SJSA1 (cell line): ENCODE results near the gene NRBP1. TPM values are rescaled to one million over a fixed set of nuclear protein-coding genes. Genes with fewer than 3 reads are reported as not detected.
"Not testable (repeated sequence)": the region's sequence is repeated elsewhere in the genome, so short reads cannot be mapped to it uniquely, and the experiment has no call there.

ENCODE experiments used
- DNase-seq, 2 experiments: peaks; one replicate each; pipeline ENCODE4 v3.0.0-alpha.2; 2015 to 2020; ENCODE audit warnings: low spot score in 2 of 2, low read depth in 1 of 2
- H3K27ac ChIP-seq: fragments of 250-450 bp; sonication (Bioruptor Pico); 2 replicates; pipeline ENCODE4 v1.5.1; 2020; ENCODE audit warnings: mild to moderate bottlenecking, moderate library complexity
- H3K27me3 ChIP-seq: fragments of 250-450 bp; sonication (Bioruptor Pico); replicated peaks from 2 replicates; pipeline ENCODE4 v1.5.1; 2020; ENCODE audit warnings: mild to moderate bottlenecking, moderate library complexity
- H3K36me3 ChIP-seq: fragments of 250-450 bp; sonication (Bioruptor Pico); 2 replicates; pipeline ENCODE4 v1.5.1; 2020; ENCODE audit warnings: mild to moderate bottlenecking
- H3K4me1 ChIP-seq: fragments of 250-450 bp; sonication (Bioruptor Pico); replicated peaks from 2 replicates; pipeline ENCODE4 v1.6.1; 2021; ENCODE audit warnings: mild to moderate bottlenecking
- H3K4me3 ChIP-seq: fragments of 250-450 bp; sonication (Bioruptor Pico); 2 replicates; pipeline ENCODE4 v1.5.1; 2020; ENCODE audit warnings: mild to moderate bottlenecking
- H3K9me3 ChIP-seq: fragments of 250-450 bp; sonication (Bioruptor Pico); replicated peaks from 2 replicates; pipeline ENCODE4 v1.5.1; 2020; ENCODE audit warnings: mild to moderate bottlenecking
- total RNA-seq: library from RNA; depleted of rRNA; stranded (reverse); fragments of >200 nt; shearing (Covaris generic); gene quantifications from 2 replicates; pipeline ENCODE4 v1.2.3, GENCODE V29; 2014

Gene NRBP1
- total RNA-seq, 1 experiment from 2014 or later: 132 TPM

GRCh38 chr2:27408601-27409320, 19.7 kb upstream of the NRBP1 start:
- H3K9me3 ChIP-seq: no peaks in the 10 kb centered on the region
- peaks cover 31% of the 10 kb centered on the region for H3K36me3 ChIP-seq
- H3K4me1 ChIP-seq: peaks cover 12% of the 10 kb centered on the region
- peak overlapping the region; percentile 67 for H3K27ac ChIP-seq
- no peaks in the 10 kb centered on the region for H3K27me3 ChIP-seq
- DNase-seq: peak in 1 of 2 experiments; percentile 49
- H3K4me3 ChIP-seq: peak overlapping the region; percentile 98

GRCh38 chr2:27409321-27410073, 18.9 kb upstream of the NRBP1 start, which contains the start of gene PPM1G:
TSS of gene PPM1G (minus strand) at chr2:27409591. CDS start at chr2:27409422, 169 bp downstream.
- DNase-seq: peak; percentile 89 to 94
- peak within 1 kb of the TSS; percentile 98 for H3K4me3 ChIP-seq
- no peaks in the 10 kb centered on the region for H3K27me3 ChIP-seq
- peaks cover 31% of the 10 kb centered on the region for H3K36me3 ChIP-seq
- peak within 1 kb of the TSS; percentile 67 for H3K27ac ChIP-seq
- H3K4me1 ChIP-seq: peaks cover 12% of the 10 kb centered on the region
- H3K9me3 ChIP-seq: no peaks in the 10 kb centered on the region

GRCh38 chr2:27412419-27413152, 15.8 kb upstream of the NRBP1 start:
- Histone ChIP-seq H3K4me1 (peaks cover 10% of the 10 kb centered on the region), H3K9me3 (no peaks in the 10 kb centered on the region), H3K36me3 (peaks cover 8% of the 10 kb centered on the region), H3K27ac (no peak overlapping the region), H3K4me3 (no peak overlapping the region), H3K27me3 (no peaks in the 10 kb centered on the region)
- no peak for DNase-seq

GRCh38 chr2:27416151-27416550, 12.3 kb upstream of the NRBP1 start:
- H3K27me3 ChIP-seq: no peaks in the 10 kb centered on the region

GRCh38 chr2:27420996-27421395, 7.4 kb upstream of the NRBP1 start:
- no peaks in the 10 kb centered on the region for H3K27me3 ChIP-seq
- H3K4me1 ChIP-seq: no peaks in the 10 kb centered on the region
- H3K9me3 ChIP-seq: no peaks in the 10 kb centered on the region
- no peak overlapping the region for H3K27ac ChIP-seq
- H3K36me3 ChIP-seq: no peaks in the 10 kb centered on the region
- H3K4me3 ChIP-seq: no peak overlapping the region
- no peak for DNase-seq

More at GRCh38 chr2:27416151-27416550, 12.3 kb upstream of the NRBP1 start:
- Histone ChIP-seq H3K9me3 (no peaks in the 10 kb centered on the region), H3K4me1 (no peaks in the 10 kb centered on the region), H3K27ac (no peak overlapping the region), H3K4me3 (no peak overlapping the region), H3K36me3 (no peaks in the 10 kb centered on the region)
- DNase-seq: no peak

- Histone ChIP-seq H3K4me3 (no peak overlapping the region), H3K4me1 (no peaks in the 10 kb centered on the region), H3K9me3 (no peaks in the 10 kb centered on the region), H3K36me3 (no peaks in the 10 kb centered on the region), H3K27ac (no peak overlapping the region), H3K27me3 (no peaks in the 10 kb centered on the region)
- DNase-seq: no peak
Observed at GRCh38 chr2:27421660-27422250, 6.7 kb upstream of the NRBP1 start.

- H3K27ac ChIP-seq: no peak overlapping the region
- no peaks in the 10 kb centered on the region for H3K9me3 ChIP-seq
- no peaks in the 10 kb centered on the region for H3K4me1 ChIP-seq
- H3K36me3 ChIP-seq: no peaks in the 10 kb centered on the region
- no peak for DNase-seq
- no peak overlapping the region for H3K4me3 ChIP-seq
- no peaks in the 10 kb centered on the region for H3K27me3 ChIP-seq
Observed at GRCh38 chr2:27422958-27423357, 5.5 kb upstream of the NRBP1 start.

- not testable (repeated sequence) for H3K4me3 ChIP-seq, H3K27ac ChIP-seq, DNase-seq, H3K4me1 ChIP-seq, H3K27me3 ChIP-seq, H3K36me3 ChIP-seq, H3K9me3 ChIP-seq
Observed at GRCh38 chr2:27425039-27425438, 3.4 kb upstream of the NRBP1 start.

GRCh38 chr2:27427863-27428212, 593 bp upstream of the NRBP1 start:
- Histone ChIP-seq H3K27ac (peak overlapping the region; percentile 81), H3K27me3 (no peaks in the 10 kb centered on the region), H3K9me3 (no peaks in the 10 kb centered on the region), H3K4me3 (peak overlapping the region; percentile 99), H3K36me3 (peaks cover 18% of the 10 kb centered on the region), H3K4me1 (peaks cover 17% of the 10 kb centered on the region)
- no peak for DNase-seq

- H3K36me3 ChIP-seq: peaks cover 30% of the 10 kb centered on the region
- no peaks in the 10 kb centered on the region for H3K27me3 ChIP-seq
- peaks cover 17% of the 10 kb centered on the region for H3K4me1 ChIP-seq
- H3K4me3 ChIP-seq: peak overlapping the region; percentile 99
- DNase-seq: peak; percentile 86 to 90
- H3K9me3 ChIP-seq: no peaks in the 10 kb centered on the region
- H3K27ac ChIP-seq: peak overlapping the region; percentile 81
Observed at GRCh38 chr2:27428978-27429541, 629 bp downstream of the NRBP1 start.

GRCh38 chr2:27431395-27431794, 3.0 kb downstream of the NRBP1 start:
- DNase-seq: peak in 1 of 2 experiments; percentile 18
- Histone ChIP-seq H3K36me3 (peaks cover 54% of the 10 kb centered on the region), H3K4me3 (no peak overlapping the region), H3K27ac (no peak overlapping the region), H3K9me3 (no peaks in the 10 kb centered on the region), H3K27me3 (no peaks in the 10 kb centered on the region), H3K4me1 (peaks cover 17% of the 10 kb centered on the region)

GRCh38 chr2:27435628-27436027, 7.2 kb downstream of the NRBP1 start:
- peaks cover 10% of the 10 kb centered on the region for H3K4me1 ChIP-seq
- DNase-seq: no peak
- H3K27me3 ChIP-seq: no peaks in the 10 kb centered on the region
- H3K9me3 ChIP-seq: no peaks in the 10 kb centered on the region
- no peak overlapping the region for H3K27ac ChIP-seq
- H3K36me3 ChIP-seq: peaks cover 86% of the 10 kb centered on the region
- H3K4me3 ChIP-seq: no peak overlapping the region

- no peak for DNase-seq
- no peaks in the 10 kb centered on the region for H3K27me3 ChIP-seq
- H3K36me3 ChIP-seq: peaks cover 72% of the 10 kb centered on the region
- H3K9me3 ChIP-seq: no peaks in the 10 kb centered on the region
- no peaks in the 10 kb centered on the region for H3K4me1 ChIP-seq
- no peak overlapping the region for H3K4me3 ChIP-seq
- H3K27ac ChIP-seq: no peak overlapping the region
Observed at GRCh38 chr2:27441226-27441926, 12.9 kb downstream of the NRBP1 start.
